GM19438 (cell line): ENCODE data around the gene NPAS3.

Experiments
- ATAC-seq: cut with Tn5 transposase; IDR thresholded peaks from one replicate; pipeline ENCODE4 v1.9.1; 2021; ENCODE audit warnings: low read depth; ENCODE audit not compliant: unreplicated experiment

NPAS3 gene

DNA sequence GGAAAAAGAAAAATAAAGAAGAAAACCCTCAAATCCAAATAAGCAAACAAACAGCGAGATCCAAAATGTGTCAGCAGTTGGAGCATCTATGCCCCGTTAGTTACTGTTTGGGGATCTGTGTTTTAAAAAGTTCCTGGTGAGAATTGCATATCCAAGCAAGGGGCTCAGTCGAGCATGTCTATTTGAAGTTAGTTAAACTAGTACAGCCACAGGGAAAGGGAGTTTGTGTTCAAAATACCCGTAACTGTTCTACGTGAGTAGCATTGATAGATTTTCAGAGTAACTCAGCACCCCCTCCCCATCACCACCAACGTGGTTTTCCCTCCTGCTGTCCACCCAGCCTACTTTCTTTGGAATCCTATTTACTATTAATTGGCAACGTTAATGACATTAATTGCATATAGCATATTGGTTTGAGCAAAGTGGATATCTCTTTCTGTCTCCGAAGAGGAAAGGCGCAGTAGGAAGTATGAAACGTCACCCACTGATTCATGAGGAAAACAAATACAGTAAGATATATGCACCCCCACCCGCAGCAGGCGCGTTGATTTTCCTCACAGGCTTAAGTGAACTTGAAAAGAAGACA, 1.5 kb downstream of the NPAS3 start:
- no peak for ATAC-seq

DNA sequence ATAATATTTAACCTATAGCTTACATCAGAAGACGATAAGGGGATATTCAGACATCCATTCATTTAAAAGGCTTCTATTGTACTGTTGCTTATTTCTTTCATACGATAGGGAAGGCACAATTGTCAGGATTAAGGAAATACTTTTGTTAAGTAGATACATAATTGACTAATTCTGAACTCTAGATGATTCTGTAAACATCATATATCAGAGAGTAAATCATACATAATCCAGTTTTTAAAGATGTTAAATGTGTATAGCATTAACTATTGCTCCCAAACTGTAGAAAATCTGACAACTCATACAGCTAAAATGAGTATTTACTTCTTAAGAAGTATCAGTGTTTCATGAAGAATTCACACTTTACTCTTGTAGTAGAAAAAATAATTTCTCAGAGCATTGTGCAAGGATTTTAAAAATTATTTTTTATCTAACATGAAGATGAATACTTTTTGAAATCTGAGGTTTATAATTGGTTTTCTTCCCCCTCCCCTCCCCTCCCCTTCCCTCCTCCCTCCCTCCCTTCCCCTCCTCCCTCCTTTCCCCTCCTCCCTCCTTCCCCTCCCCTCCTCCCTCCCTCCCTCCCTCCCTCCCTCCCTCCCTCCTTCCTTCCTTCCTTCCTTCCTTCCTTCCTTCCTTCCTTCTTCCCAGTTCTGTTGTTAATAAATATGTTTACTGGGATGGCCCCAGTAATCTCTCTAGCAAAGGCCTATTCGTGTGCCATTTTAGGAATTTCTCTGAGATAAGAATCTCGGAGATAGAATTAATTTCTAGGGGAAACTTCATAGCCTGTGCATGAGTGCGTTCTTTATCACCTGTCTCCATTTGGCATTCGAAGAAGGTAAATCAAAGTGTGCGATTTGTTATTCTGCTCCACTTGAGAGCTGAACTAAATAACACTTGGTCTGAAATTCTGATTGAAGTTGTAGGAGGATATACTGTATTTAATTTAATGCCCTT, 2.3 kb downstream of the NPAS3 start:
- ATAC-seq = no peak

DNA sequence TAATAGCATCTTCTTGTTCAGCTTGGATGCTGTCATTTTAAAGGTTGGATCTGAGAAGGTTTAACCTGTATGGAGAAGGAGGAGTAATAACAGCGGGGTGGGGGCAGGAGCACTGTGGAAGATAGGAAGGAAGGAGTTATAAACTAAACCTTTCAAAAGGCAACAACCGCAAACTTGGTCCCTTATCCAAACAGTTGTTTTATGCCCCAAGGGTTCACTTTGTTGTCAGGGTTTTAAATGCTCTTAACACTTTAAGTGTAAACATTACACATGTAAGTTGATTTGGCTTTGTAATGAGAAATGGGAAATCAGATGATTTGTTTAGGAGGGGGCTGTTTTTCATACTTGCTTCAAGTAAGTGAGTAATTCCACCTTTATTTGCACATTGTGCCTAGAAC, 3.0 kb downstream of the NPAS3 start:
- no peak for ATAC-seq

DNA sequence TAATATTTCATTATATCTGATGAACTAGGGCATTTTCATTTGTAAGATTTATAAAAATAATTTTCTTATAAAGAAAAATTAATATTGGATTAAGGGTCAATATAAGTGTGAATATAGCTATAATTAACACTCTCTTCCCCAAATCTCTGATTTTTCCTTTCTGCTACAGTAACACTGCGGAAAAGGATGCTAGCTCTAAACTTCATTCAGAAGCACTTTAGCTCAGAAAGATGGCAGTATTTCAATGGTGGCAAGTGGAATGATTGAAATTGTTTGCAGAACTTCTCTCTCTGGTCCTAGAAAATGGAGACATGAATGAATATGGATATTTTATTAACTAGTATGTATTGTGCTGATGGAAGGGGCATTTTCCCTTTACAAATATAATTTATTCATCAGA, 8.4 kb downstream of the NPAS3 start:
- ATAC-seq = no peak

DNA sequence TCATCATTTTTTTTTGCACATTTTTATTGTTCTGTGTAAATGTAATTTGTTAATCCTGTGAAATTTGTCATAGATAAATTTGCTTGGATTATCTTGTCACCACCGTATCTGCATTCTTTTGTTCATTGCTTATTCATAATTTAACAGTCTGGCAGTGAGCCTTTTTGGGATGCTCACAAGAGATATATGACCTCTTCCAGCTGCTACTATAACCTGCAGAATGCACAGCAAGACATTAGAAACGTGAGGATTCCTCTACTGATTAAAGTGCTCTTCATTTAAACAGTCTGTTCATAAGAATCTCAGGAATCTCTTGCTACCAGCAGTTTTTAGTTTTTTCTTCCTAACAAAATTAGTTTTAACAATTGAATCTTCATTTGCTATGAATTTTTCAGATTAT, 9.1 kb downstream of the NPAS3 start:
- no peak for ATAC-seq

DNA sequence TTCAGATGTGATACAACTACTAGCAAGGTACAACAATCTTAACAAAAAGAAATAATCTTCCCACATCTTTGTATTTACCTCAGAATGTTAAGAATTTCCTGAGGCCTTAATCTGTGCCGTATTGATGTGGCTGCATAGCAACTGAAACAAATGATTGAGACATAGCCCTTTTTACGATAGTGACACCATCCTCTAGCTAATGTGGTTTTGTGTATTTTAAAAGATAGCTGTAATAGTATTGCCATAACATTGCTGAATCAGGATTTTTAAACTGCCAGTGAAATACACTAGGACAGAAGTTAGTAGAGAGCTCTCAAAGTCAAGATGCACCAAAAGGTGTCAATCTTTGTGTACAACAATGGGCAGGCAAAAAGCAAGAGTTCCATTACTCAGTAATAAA, 11.9 kb downstream of the NPAS3 start:
- ATAC-seq = no peak

DNA sequence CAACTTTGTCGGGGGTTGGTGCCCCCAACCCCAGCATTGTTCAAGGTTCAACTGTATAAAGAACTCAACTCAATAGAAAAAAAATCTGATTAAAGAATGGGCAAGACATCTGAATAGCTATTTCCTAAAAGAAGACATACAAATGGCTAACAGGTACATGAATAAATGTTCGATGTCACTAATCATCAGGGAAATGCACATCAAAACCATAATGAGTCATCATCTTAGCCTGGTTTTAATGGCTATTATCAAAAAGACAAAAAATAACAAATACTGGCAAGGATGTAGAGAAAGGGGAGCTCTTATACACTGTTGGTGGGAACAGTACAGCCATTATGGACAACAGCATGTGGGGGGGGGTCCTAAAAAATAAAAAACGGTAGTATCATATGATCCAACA, 28.7 kb downstream of the NPAS3 start:
- ATAC-seq = no peak

DNA sequence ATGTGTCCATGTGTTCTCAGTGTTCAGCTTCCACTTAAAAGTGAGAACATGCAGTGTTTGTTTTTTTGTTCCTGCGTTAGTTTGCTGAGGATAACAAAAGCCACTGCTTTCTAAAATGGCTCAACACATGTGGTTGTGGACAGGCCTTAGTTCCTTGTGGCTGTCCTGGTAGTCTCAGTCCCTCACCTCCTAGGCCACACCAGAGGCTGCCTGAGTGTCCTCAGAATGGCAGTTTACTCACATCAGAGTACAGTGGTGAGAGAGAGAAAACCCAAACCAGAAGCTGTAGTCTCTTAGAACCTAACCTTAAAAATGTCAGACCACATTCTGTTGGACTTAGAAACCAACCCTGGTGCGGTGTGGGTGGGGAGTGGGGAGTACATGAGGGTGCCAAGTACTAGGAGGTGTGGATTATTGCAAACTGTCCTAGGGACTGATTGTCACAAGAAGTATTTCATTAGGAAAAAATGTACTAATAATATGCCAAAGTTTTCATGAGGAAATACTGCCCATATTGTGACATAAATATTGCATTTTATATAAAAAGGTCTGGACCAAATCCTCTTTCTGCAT, 30.4 kb downstream of the NPAS3 start:
- ATAC-seq = no peak

DNA sequence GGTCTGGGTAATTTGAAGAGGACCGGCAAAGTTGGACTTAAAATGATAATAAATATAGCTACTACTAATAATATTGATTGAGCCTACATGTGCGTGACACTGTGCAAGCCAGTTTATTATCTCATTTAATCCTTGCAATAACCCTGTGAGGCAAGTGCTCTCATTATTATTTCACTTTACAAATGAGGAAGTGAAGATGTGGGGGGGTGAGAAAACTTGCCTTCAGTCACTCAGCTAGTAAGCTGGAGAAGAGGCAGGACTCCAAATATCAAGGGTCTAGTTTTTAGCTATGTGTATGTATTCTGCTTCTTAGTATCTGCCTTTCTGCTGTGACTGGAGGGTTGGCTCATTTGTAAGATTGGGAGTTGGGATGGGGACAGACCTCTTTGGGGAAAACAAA, 39.2 kb downstream of the NPAS3 start:
- ATAC-seq = no peak

DNA sequence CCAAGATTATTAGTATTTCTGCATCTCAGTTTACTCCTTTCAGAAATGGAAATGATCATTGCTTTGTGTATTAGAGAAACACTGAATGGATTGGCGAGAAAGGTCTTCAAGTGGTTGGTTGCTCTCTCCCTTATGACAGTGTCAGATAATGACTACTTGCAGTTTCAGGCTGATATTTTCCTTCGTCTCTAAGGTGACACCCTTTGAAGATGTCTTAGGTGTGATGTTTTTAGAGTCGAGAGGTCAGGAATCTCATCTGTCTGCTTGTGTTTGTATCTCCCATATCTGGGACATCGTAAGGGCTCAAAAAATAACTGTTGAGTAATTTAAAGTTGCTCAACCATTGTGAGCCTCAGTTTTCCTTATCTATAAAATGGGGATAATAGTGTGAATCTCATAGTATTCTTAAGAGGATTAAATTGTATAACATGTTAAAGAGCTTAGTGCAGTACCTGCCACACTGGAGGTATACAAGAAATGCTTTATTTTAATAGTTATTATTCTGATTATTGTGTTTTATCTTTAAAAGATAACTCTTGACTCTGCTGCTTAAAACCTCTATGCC, 40.1 kb downstream of the NPAS3 start:
- no peak for ATAC-seq

DNA sequence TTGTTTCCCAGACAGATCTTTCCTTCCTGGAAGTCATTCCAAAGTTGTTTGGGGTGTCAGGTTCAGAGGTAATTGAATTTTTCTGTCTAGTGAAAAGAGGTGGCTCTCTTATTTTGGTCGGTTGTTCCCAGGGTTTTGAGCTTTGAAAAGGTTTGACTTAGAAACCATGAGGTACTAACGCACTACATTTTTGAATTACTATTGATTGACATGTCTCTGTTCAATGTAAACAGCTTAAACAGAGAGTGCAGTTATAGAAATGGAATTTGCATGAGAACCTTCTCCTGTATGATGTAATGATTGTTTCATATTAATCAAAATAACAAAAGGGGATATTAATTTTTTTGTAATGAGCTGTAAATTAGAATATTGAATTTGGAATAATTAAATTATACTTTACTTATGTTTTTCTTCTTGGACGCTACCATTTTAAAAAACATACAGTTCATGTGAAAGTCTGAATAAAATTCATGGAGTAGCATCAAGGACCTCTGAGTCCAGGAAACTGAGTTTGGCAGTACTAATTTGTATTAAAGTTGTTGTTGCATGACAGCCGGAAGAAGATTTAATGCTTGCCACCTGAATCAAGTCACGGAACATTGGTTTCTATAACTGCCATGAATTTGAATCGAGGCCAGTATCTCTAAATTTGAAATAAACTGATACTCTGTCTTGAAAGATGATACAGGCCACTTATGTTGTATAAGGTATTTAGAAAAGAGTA, 41.7 kb downstream of the NPAS3 start:
- no peak for ATAC-seq

DNA sequence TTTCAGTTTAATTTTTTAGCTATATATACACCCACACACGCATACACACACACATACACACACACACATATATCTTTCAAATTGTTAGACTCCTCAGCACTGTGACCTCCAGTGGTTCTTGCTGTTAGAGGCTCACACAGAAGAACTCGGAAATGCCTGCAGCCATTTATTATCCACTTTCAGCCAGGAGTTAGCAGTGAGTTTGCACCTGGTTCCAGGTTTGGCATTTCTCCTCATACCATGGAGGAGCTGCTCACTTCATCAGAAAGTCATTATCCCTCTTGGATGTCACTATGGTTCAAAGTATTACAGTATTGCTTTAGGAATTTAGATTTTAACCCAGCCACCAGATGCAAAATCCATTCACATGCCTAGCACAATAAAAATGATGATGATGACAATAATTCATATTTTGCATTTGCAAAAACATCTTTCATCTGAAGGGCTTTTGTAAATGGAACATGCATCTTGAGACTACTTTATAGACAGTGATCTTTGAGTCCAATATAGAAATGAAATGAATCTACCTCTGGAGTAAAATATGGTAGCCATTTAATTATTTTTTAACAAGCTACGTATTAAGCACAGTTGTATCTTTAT, 42.3 kb downstream of the NPAS3 start:
- no peak for ATAC-seq

GRCh38 chr14:32984241-32984930, 45.7 kb downstream of the NPAS3 start:
- ATAC-seq = no peak

- no peak for ATAC-seq
These were observed 47.2 kb downstream of the NPAS3 start for GRCh38 chr14:32985866-32986265.

- ATAC-seq = no peak
These were observed 48.3 kb downstream of the NPAS3 start for GRCh38 chr14:32986791-32987540.

DNA sequence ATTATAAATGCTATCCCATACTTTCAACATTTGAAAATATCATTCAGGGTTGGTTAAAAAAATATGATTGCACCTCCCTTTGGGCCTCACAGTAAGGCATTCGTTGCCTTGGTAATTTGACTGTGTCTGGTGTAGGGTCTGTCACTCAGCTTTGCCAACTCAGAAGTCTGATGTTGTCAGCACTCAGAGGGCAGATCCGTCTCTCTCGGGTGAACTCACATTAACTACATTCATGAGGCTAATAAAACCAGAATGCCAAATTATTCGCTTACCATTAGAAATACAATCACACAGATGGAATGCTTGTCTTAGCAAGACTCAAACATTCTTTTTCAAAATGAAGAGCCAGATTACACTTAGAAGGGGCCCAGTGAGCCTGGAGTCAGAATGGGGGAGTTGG, 53.0 kb downstream of the NPAS3 start:
- ATAC-seq = no peak

DNA sequence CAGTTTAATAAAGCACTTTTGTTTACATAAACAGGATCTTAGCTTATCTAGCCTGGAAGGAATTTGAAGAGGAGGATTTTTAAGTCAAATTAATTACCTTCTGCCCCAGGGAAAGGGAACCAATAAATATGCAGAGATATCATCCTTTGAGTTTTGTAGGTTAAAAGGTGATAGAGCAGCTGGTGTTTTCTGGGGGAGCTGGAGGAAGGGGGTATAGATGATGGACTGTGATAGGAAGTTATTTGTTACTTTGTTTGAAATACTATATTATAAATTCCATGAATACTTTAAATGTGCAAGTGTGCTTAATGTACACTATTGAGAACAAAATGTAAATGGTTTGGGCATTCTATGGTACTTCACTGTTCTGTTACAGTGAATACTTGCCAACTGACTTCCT, 55.2 kb downstream of the NPAS3 start:
- no peak for ATAC-seq

- ATAC-seq = no peak
These were observed 57.7 kb downstream of the NPAS3 start for GRCh38 chr14:32996343-32996742.

DNA sequence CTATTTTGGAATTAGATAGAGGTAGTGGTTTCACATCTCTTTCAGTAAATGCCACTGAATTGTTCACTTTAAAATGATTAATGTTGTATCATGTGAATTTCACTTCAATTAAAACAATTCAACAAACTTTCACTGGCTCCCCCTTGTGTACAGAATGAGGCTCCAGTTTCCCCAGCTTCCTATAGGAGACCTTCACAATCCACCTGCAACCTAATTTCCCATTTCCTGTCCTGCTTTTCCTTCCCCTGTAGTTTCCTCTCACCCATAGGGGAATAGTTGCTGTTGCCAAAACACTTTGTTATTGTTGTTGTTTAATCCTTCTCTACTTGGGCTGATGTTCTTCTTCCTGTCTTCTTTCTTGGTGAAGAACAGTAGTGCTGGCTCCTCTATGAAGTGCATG, 59.8 kb downstream of the NPAS3 start:
- ATAC-seq = no peak
